T follicular helper cell (primary cell): Measurements from ENCODE around the gene DHX38.

Source experiments
- DNase-seq: peaks from one replicate; pipeline ENCODE4 v3.0.0-alpha.2; 2020; ENCODE audit warnings: low read depth

The DHX38 gene

GRCh38 chr16:72083778-72084404 is 9.8 kb upstream of the DHX38 start:
- DNase-seq = no peak

GRCh38 chr16:72084445-72084844 is 9.2 kb upstream of the DHX38 start:
- DNase-seq = no peak

- DNase-seq = no peak
Measured at GRCh38 chr16:72085002-72085401, 8.6 kb upstream of the DHX38 start.

- no peak for DNase-seq
Measured at GRCh38 chr16:72091217-72091616, 2.4 kb upstream of the DHX38 start.

- DNase-seq = no peak
Measured at GRCh38 chr16:72092832-72093447, 707 bp upstream of the DHX38 start.

- no peak for DNase-seq
Measured at GRCh38 chr16:72094266-72094610, 591 bp downstream of the DHX38 start.

- DNase-seq = no peak
Measured at GRCh38 chr16:72098936-72099335, 5.3 kb downstream of the DHX38 start.

- DNase-seq = peak; percentile 23
Measured at GRCh38 chr16:72099377-72099818, 5.8 kb downstream of the DHX38 start.

- no peak for DNase-seq
Measured at GRCh38 chr16:72101195-72101594, 7.5 kb downstream of the DHX38 start.

- DNase-seq = no peak
Measured at GRCh38 chr16:72104905-72105304, 11.3 kb downstream of the DHX38 start.

GRCh38 chr16:72105978-72106377 is 12.3 kb downstream of the DHX38 start:
- DNase-seq = no peak

- DNase-seq = no peak
Measured at GRCh38 chr16:72107371-72107770, 13.7 kb downstream of the DHX38 start.

GRCh38 chr16:72108353-72109102 is 14.9 kb downstream of the DHX38 start:
- no peak for DNase-seq

GRCh38 chr16:72109300-72109699 is 15.7 kb downstream of the DHX38 start:
- no peak for DNase-seq

- DNase-seq = no peak
Measured at GRCh38 chr16:72109966-72110530, 16.4 kb downstream of the DHX38 start.

- DNase-seq = no peak
Measured at GRCh38 chr16:72110662-72111615, 17.3 kb downstream of the DHX38 start.

- DNase-seq = no peak
Measured at GRCh38 chr16:72111657-72112451, 18.2 kb downstream of the DHX38 start.

- no peak for DNase-seq
Measured at GRCh38 chr16:72112452-72112792, 18.8 kb downstream of the DHX38 start.

- DNase-seq = no peak
Measured at GRCh38 chr16:72112906-72113615, 19.4 kb downstream of the DHX38 start.

GRCh38 chr16:72113616-72113945 is 19.9 kb downstream of the DHX38 start:
- DNase-seq = no peak

GRCh38 chr16:72120026-72120425 is 26.4 kb downstream of the DHX38 start:
- no peak for DNase-seq
